SK-MEL-5 (cell line): ENCODE data around the gene DEPDC7. TPM values are rescaled to one million over a fixed set of nuclear protein-coding genes. Genes with fewer than 3 reads are reported as not detected.

Experiments
- small RNA-seq, 2 experiments: library from RNA; depleted of rRNA; stranded (forward); fragments of <200 nt; gene quantifications; one replicate each; pipeline ENCODE3, GENCODE V24; 2014
- total RNA-seq: library from RNA; depleted of rRNA; stranded (reverse); fragments of >200 nt; shearing (Covaris generic); gene quantifications from 2 replicates; pipeline ENCODE4 v1.2.3, GENCODE V29; 2014; rRNA removed

DEPDC7 gene
- total RNA-seq, 1 experiment from 2014 or later = 6.3 TPM

Small RNAs within 50 kb of the gene (small RNA-seq; reads per million reads assigned to genes)
- 0 reads per million in 2 experiments for gene RF00019

Other genes with a start within 250 kb of the DEPDC7 start
- not detected in 2 replicates for gene CCDC73, start 221.2 kb upstream of the DEPDC7 start, total RNA-seq
- 0.18 and 0.29 TPM in 2 replicates for gene PRRG4, start 186.0 kb upstream of the DEPDC7 start, total RNA-seq
- 21.7 and 24.1 TPM in 2 replicates for gene QSER1, start 123.1 kb upstream of the DEPDC7 start, total RNA-seq
- 10.6 and 11.9 TPM in 2 replicates for gene TCP11L1, start 23.7 kb downstream of the DEPDC7 start, total RNA-seq
- gene CSTF3, start 145.6 kb downstream of the DEPDC7 start, total RNA-seq = 18.8 and 19.0 TPM in 2 replicates
- gene HIPK3, start 241.5 kb downstream of the DEPDC7 start, total RNA-seq = 37.8 and 40.7 TPM in 2 replicates